ENCODE data around the gene FMN2. TPM values are rescaled to one million over a fixed set of nuclear protein-coding genes. Genes with fewer than 3 reads are reported as not detected.

Gene FMN2
- total RNA-seq, 1 donor from 2014 or later: not detected

DNA sequence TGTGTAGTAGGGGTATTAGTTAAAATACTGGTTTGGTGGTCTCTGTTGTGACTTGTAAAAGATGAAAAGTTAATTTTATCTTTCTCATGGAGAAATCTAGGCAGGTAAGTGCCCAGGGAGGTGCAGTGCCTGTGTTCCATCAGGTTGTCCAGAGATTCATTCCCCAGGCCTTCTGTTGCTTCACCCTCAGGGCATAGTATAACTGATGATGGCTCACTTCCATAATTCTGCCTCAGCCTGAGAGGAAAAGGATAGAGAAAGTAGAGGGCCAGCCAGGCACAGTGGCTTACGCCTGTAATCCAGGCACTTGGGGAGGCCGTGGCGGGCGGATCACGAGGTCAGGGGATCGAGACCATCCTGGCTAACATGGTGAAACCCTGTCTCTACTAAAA is 153.9 kb downstream of the FMN2 start:
- Histone ChIP-seq H3K27ac (replicated peaks) (no peak overlapping the region), H3K9me3 (replicated peaks) (peaks cover 25% of the 10 kb centered on the region), H3K27me3 (ENCODE audit: low read depth) (no peaks in the 10 kb centered on the region), H3K4me1 (no peaks in the 10 kb centered on the region), H3K36me3 (no peaks in the 10 kb centered on the region), H3K4me3 (no peak overlapping the region)
- TF ChIP-seq, protein P1, sequence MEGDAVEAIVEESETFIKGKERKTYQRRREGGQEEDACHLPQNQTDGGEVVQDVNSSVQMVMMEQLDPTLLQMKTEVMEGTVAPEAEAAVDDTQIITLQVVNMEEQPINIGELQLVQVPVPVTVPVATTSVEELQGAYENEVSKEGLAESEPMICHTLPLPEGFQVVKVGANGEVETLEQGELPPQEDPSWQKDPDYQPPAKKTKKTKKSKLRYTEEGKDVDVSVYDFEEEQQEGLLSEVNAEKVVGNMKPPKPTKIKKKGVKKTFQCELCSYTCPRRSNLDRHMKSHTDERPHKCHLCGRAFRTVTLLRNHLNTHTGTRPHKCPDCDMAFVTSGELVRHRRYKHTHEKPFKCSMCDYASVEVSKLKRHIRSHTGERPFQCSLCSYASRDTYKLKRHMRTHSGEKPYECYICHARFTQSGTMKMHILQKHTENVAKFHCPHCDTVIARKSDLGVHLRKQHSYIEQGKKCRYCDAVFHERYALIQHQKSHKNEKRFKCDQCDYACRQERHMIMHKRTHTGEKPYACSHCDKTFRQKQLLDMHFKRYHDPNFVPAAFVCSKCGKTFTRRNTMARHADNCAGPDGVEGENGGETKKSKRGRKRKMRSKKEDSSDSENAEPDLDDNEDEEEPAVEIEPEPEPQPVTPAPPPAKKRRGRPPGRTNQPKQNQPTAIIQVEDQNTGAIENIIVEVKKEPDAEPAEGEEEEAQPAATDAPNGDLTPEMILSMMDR (IDR thresholded peaks at IDR 0.05; ENCODE audit: borderline replicate concordance): no peak
- intact Hi-C loops (cut with micrococcal nuclease): no loop called here
- no peak for DNase-seq

DNA sequence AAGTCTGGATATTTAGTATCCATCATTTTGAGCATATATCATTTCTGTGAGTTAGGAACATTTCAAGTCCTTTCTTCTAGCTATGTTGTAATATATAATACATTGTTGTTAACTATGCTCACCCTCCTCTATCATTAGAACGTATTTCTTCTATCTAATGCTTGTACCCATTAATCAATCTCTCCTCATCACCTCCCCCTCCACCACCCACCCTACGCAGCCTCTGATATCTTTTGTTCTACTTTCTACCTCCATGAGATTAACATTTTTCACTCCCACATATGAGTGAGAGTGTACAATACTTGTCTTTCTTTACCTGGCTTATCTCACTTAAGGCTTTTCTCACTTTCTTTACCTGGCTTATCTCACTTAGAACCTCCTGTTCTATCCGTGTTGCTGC is 156.2 kb downstream of the FMN2 start:
- Histone ChIP-seq H3K9me3 (replicated peaks) (peaks cover 42% of the 10 kb centered on the region), H3K4me1 (no peaks in the 10 kb centered on the region), H3K27me3 (ENCODE audit: low read depth) (no peaks in the 10 kb centered on the region), H3K4me3 (no peak overlapping the region), H3K27ac (replicated peaks) (no peak overlapping the region), H3K36me3 (no peaks in the 10 kb centered on the region)
- intact Hi-C loops (cut with micrococcal nuclease): no loop called here
- no peak for DNase-seq
- TF ChIP-seq, protein P1 (IDR thresholded peaks at IDR 0.05; ENCODE audit: borderline replicate concordance): no peak

DNA sequence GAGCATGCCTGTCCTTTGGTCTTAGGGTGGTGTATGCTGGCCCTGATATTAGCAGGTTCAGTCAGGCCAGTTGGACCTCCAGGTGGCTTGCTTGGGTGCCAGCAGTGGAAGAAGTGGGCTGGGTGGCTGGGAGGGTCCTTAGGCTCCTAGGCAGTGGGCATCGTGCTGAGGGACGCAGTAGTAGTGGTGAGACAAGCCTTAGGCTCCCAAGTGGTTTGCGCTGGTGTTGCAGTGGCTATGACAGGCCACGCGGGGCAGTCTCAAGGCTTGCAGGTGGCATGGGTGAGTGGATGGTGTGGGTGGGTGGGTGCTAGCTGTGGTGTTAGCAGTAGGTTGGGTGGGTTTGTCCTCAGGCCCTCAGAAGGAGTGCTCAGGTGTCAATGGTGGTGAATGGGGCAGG is 162.3 kb downstream of the FMN2 start:
- Histone ChIP-seq H3K4me1 (no peaks in the 10 kb centered on the region), H3K27me3 (ENCODE audit: low read depth) (no peaks in the 10 kb centered on the region), H3K9me3 (replicated peaks) (peaks cover 57% of the 10 kb centered on the region), H3K4me3 (no peak overlapping the region), H3K36me3 (no peaks in the 10 kb centered on the region), H3K27ac (replicated peaks) (no peak overlapping the region)
- DNase-seq: no peak
- TF ChIP-seq, protein P1 (IDR thresholded peaks at IDR 0.05; ENCODE audit: borderline replicate concordance): no peak
- intact Hi-C loops (cut with micrococcal nuclease): no loop called here

DNA sequence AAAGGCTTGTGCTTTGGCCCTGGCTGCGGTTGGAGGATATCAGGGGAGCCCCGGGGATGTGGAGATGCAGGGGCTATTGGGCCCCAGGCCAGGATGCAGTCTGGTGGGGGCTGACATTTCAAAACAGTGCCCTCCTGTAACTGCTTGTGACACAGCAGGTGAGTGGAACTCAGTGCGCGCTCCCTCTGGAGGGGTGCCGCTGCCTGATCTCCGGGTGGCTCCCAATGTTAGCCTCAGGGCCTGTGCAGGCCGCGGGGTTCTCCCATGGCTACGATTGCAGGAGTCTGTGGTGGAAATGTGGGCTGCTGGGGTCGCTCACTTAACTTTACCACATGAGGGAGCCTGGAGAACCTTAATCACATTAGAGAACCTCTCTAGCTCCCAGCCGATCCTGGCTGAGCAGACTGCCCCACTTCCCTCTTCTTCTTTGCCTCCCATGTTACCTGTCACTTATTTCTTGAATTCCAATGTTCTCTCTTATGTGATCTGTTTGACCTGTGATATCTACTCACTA is 163.2 kb downstream of the FMN2 start:
- Histone ChIP-seq H3K4me1 (no peaks in the 10 kb centered on the region), H3K27me3 (ENCODE audit: low read depth) (no peaks in the 10 kb centered on the region), H3K36me3 (no peaks in the 10 kb centered on the region), H3K4me3 (no peak overlapping the region), H3K9me3 (replicated peaks) (peaks cover 53% of the 10 kb centered on the region), H3K27ac (replicated peaks) (no peak overlapping the region)
- DNase-seq: no peak
- TF ChIP-seq, protein P1 (IDR thresholded peaks at IDR 0.05; ENCODE audit: borderline replicate concordance): no peak
- intact Hi-C loops (cut with micrococcal nuclease): no loop called here

DNA sequence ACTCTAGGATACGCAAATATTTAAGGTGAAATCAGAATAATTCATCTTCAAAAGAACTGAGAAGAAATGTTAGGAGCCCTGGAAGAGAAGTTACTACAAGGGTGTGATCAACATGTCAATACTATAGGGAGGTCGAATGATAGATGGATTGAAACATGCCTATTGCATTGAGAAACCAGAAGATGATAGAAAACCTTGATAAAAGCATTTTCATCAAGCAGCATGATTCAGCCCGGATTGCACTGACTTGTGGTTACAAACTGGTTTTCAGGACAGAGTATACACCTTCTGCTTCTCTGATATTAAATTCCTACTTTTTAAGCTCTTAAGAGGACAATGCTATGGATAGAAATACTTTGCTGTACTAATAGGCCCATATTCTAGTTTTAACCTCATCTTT is 164.2 kb downstream of the FMN2 start:
- H3K27ac ChIP-seq (replicated peaks): no peak overlapping the region
- H3K27me3 ChIP-seq (ENCODE audit: low read depth): no peaks in the 10 kb centered on the region
- H3K9me3 ChIP-seq (replicated peaks): peaks cover 52% of the 10 kb centered on the region
- H3K36me3 ChIP-seq: no peaks in the 10 kb centered on the region
- H3K4me1 ChIP-seq: no peaks in the 10 kb centered on the region
- DNase-seq: no peak
- TF ChIP-seq, protein P1 (IDR thresholded peaks at IDR 0.05; ENCODE audit: borderline replicate concordance): no peak
- intact Hi-C loops (cut with micrococcal nuclease): no loop called here
- H3K4me3 ChIP-seq: no peak overlapping the region
